Measurements from ENCODE around the gene TMEM8B. TPM values are rescaled to one million over a fixed set of nuclear protein-coding genes. Genes with fewer than 3 reads are reported as not detected.

TMEM8B gene
- total and polyA plus RNA-seq, 2 donors from 2014 or later: 17.6 to 18.3 TPM

GRCh38 chr9:35898337-35898736, 69.3 kb downstream of the TMEM8B start:
- Histone ChIP-seq H3K27me3 (ENCODE audit: control insufficient read depth, insufficient read depth, low read length) (no peaks in the 10 kb centered on the region), H3K9me3 (ENCODE audit: control insufficient read depth in 2 of 3, insufficient read depth in 1 of 3, low read length in 3 of 3) (no peaks in the 10 kb centered on the region), H3K36me3 (ENCODE audit: control insufficient read depth in 2 of 3, insufficient read depth in 3 of 3, low read length in 3 of 3) (no peaks in the 10 kb centered on the region), H3K4me3 (ENCODE audit: low read length in 3 of 3) (no peak overlapping the region), H3K9ac (ENCODE audit: low read length in 3 of 3) (no peak overlapping the region), H3K4me1 (ENCODE audit: control insufficient read depth in 2 of 3, insufficient read depth in 2 of 3, low read depth in 1 of 3, low read length in 3 of 3) (peaks cover 0 to 2% (median 0%) of the 10 kb centered on the region in 3 donors), H3K27ac (ENCODE audit: low read depth in 2 of 2, low read length in 2 of 2) (no peak overlapping the region)
- no peak for FAIRE-seq
- no peak for TF ChIP-seq CTCF (IDR thresholded peaks at IDR 0.05; ENCODE audit: borderline replicate concordance, extremely low read depth, insufficient read depth)
- intact Hi-C loops (cut with DNase I): no loop called here
- DNase-seq: no peak

- no peak overlapping the region for H3K27ac ChIP-seq (ENCODE audit: low read depth in 2 of 2, low read length in 2 of 2)
- peaks cover 0 to 2% (median 0%) of the 10 kb centered on the region in 3 donors for H3K4me1 ChIP-seq (ENCODE audit: control insufficient read depth in 2 of 3, insufficient read depth in 2 of 3, low read depth in 1 of 3, low read length in 3 of 3)
- no peaks in the 10 kb centered on the region for H3K27me3 ChIP-seq (ENCODE audit: control insufficient read depth, insufficient read depth, low read length)
- H3K36me3 ChIP-seq (ENCODE audit: control insufficient read depth in 2 of 3, insufficient read depth in 3 of 3, low read length in 3 of 3): no peaks in the 10 kb centered on the region
- intact Hi-C loops (cut with DNase I): no loop called here
- DNase-seq (peak in 1 of 5 donors; percentile 17), FAIRE-seq (peak; percentile 45)
- H3K9me3 ChIP-seq (ENCODE audit: control insufficient read depth in 2 of 3, insufficient read depth in 1 of 3, low read length in 3 of 3): no peaks in the 10 kb centered on the region
- H3K4me3 ChIP-seq (ENCODE audit: low read length in 3 of 3): no peak overlapping the region
- H3K9ac ChIP-seq (ENCODE audit: low read length in 3 of 3): no peak overlapping the region
- no peak for TF ChIP-seq CTCF (IDR thresholded peaks at IDR 0.05; ENCODE audit: borderline replicate concordance, extremely low read depth, insufficient read depth)
These were observed 70.0 kb downstream of the TMEM8B start for GRCh38 chr9:35899021-35899420.

GRCh38 chr9:35903049-35903448, 74.0 kb downstream of the TMEM8B start:
- H3K9ac ChIP-seq (ENCODE audit: low read length in 3 of 3): no peak overlapping the region
- peak; percentile 93 for FAIRE-seq
- H3K27ac ChIP-seq (ENCODE audit: low read depth in 2 of 2, low read length in 2 of 2): no peak overlapping the region
- no peaks in the 10 kb centered on the region for H3K9me3 ChIP-seq (ENCODE audit: control insufficient read depth in 2 of 3, insufficient read depth in 1 of 3, low read length in 3 of 3)
- intact Hi-C loops (cut with DNase I): no loop called here
- peak; percentile 77 for TF ChIP-seq CTCF (IDR thresholded peaks at IDR 0.05; ENCODE audit: borderline replicate concordance, extremely low read depth, insufficient read depth)
- H3K4me1 ChIP-seq (ENCODE audit: control insufficient read depth in 2 of 3, insufficient read depth in 2 of 3, low read depth in 1 of 3, low read length in 3 of 3): peaks cover 8 to 38% (median 23%) of the 10 kb centered on the region in 3 donors
- no peak overlapping the region for H3K4me3 ChIP-seq (ENCODE audit: low read length in 3 of 3)
- no peaks in the 10 kb centered on the region for H3K36me3 ChIP-seq (ENCODE audit: control insufficient read depth in 2 of 3, insufficient read depth in 3 of 3, low read length in 3 of 3)
- H3K27me3 ChIP-seq (ENCODE audit: control insufficient read depth, insufficient read depth, low read length): no peaks in the 10 kb centered on the region
- DNase-seq: peak in 3 of 5 donors; percentile 50 to 88 (median 86)

GRCh38 chr9:35904338-35904737, 75.3 kb downstream of the TMEM8B start:
- Histone ChIP-seq H3K9ac (ENCODE audit: low read length in 3 of 3) (no peak overlapping the region), H3K36me3 (ENCODE audit: control insufficient read depth in 2 of 3, insufficient read depth in 3 of 3, low read length in 3 of 3) (no peaks in the 10 kb centered on the region), H3K27me3 (ENCODE audit: control insufficient read depth, insufficient read depth, low read length) (no peaks in the 10 kb centered on the region), H3K27ac (ENCODE audit: low read depth in 2 of 2, low read length in 2 of 2) (no peak overlapping the region), H3K9me3 (ENCODE audit: control insufficient read depth in 2 of 3, insufficient read depth in 1 of 3, low read length in 3 of 3) (no peaks in the 10 kb centered on the region), H3K4me3 (ENCODE audit: low read length in 3 of 3) (no peak overlapping the region), H3K4me1 (ENCODE audit: control insufficient read depth in 2 of 3, insufficient read depth in 2 of 3, low read depth in 1 of 3, low read length in 3 of 3) (peaks cover 8 to 50% (median 36%) of the 10 kb centered on the region in 3 donors)
- no peak for FAIRE-seq
- TF ChIP-seq CTCF (IDR thresholded peaks at IDR 0.05; ENCODE audit: borderline replicate concordance, extremely low read depth, insufficient read depth): no peak
- intact Hi-C loops (cut with DNase I): no loop called here
- no peak for DNase-seq

Measured in kidney (tissue), 14 donors.